ENCODE measurements around the gene GET4. TPM values are rescaled to one million over a fixed set of nuclear protein-coding genes. Genes with fewer than 3 reads are reported as not detected.
A peak's percentile ranks its signal among the peaks of the same experiment; 100 is the strongest.

Gene GET4
- total RNA-seq, 1 experiment from 2014 or later, result 44.8 TPM

DNA sequence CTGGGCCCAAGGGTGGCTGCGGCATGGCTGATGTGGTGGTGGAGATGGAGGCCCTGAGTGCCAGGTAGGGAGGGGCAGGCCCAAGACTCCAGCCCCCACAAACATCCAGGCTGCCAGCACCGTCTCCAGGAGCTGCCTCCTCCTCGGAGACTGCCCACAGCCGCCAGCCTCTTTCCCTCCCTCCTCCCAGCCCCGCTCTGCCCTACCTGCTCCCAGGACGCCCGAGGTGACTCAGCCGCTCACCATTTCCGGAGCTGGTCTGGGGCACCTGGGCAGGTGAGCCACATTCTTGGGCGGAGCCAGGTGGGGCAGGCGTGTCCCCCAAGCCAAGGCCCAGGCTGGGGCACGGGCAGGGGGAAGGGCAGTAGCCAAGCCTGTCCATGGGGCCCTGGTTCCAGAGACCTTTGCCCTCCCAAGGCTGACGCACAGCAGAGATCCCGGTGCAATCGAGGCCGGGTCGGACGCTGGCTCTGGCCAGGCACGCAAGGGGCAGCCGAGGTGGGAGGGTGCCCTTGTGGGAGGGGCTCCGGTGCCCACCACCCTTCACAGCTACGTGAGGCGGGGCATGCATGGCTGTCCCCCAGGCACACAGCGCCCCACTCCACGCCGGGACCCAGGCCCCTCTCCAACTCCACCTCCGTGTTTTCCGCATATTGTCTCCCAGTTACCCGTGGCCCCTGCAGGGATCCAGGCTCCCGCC is 69.4 kb downstream of the GET4 start (continued):
- TF ChIP-seq POLR2A (IDR thresholded peaks at IDR 0.05; ENCODE audit: borderline replicate concordance, extremely low read depth, insufficient read depth, insufficient read length) (no peak), CEBPB (IDR thresholded peaks at IDR 0.05; ENCODE audit: low read depth) (no peak), EZH2phosphoT487 (IDR thresholded peaks at IDR 0.05; ENCODE audit: borderline replicate concordance) (no peak), ZNF274 (IDR thresholded peaks at IDR 0.05; ENCODE audit: low read depth, low read length) (no peak), SIN3A (IDR thresholded peaks at IDR 0.05; ENCODE audit: low read depth) (no peak), EGR1 (IDR thresholded peaks at IDR 0.05; ENCODE audit: low read depth) (no peak), YY1 (IDR thresholded peaks at IDR 0.05; ENCODE audit: extremely low read depth, insufficient replicate concordance, low read depth, low read length) (peak; percentile 83)
- TF ChIP-seq, protein P1, sequence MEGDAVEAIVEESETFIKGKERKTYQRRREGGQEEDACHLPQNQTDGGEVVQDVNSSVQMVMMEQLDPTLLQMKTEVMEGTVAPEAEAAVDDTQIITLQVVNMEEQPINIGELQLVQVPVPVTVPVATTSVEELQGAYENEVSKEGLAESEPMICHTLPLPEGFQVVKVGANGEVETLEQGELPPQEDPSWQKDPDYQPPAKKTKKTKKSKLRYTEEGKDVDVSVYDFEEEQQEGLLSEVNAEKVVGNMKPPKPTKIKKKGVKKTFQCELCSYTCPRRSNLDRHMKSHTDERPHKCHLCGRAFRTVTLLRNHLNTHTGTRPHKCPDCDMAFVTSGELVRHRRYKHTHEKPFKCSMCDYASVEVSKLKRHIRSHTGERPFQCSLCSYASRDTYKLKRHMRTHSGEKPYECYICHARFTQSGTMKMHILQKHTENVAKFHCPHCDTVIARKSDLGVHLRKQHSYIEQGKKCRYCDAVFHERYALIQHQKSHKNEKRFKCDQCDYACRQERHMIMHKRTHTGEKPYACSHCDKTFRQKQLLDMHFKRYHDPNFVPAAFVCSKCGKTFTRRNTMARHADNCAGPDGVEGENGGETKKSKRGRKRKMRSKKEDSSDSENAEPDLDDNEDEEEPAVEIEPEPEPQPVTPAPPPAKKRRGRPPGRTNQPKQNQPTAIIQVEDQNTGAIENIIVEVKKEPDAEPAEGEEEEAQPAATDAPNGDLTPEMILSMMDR (IDR thresholded peaks at IDR 0.05 in 2 of 3, conservative IDR thresholded peaks at IDR 0.05 in 1 of 3; ENCODE audit: borderline replicate concordance in 1 of 3, insufficient read depth in 1 of 3, low read depth in 2 of 3, low read length in 2 of 3), result no peak

Other genes starting within 250 kb of the GET4 start
- 69.4 TPM for gene DNAAF5, start 149.9 kb upstream of the GET4 start, total RNA-seq (2021; ENCODE audit: unreplicated experiment)
- 14.1 TPM for gene PRKAR1B, start 149.3 kb upstream of the GET4 start, total RNA-seq (2021; ENCODE audit: unreplicated experiment)
- gene SUN1, start 44.1 kb upstream of the GET4 start, total RNA-seq (2021; ENCODE audit: unreplicated experiment), result 181 TPM
- 34.0 TPM for gene ADAP1, start 78.1 kb downstream of the GET4 start, total RNA-seq (2021; ENCODE audit: unreplicated experiment)
- gene COX19, start 99.0 kb downstream of the GET4 start, total RNA-seq (2021; ENCODE audit: unreplicated experiment), result 14.0 TPM
- not detected for gene CYP2W1, start 106.6 kb downstream of the GET4 start, total RNA-seq (2021; ENCODE audit: unreplicated experiment)
- 2.4 TPM for gene GPR146, start 168.0 kb downstream of the GET4 start, total RNA-seq (2021; ENCODE audit: unreplicated experiment)
- 1.2 TPM for gene GPER1, start 211.6 kb downstream of the GET4 start, total RNA-seq (2021; ENCODE audit: unreplicated experiment)